SH-SY5Y (cell line): ENCODE data around the gene DLG2.

Experiments used
- GATA2 ChIP-seq: IDR thresholded peaks from 2 replicates; pipeline ENCODE4 v1.6.1; 2011; ENCODE audit warnings: mild to moderate bottlenecking, low read depth, low read length
- GATA3 ChIP-seq: IDR thresholded peaks from 2 replicates; pipeline ENCODE4 v1.6.1; 2011; ENCODE audit warnings: low read depth, mild to moderate bottlenecking, low read length, moderate library complexity

GRCh38 chr11:85626496-85626895 is 648 bp downstream of the DLG2 start:
- no peak for TF ChIP-seq GATA2
- no peak for TF ChIP-seq GATA3
